Left kidney (tissue), 2 donors: ENCODE data around the gene MLST8. TPM values are rescaled to one million over a fixed set of nuclear protein-coding genes. Genes with fewer than 3 reads are reported as not detected.
"Not testable (repeated sequence)": the region's sequence is repeated elsewhere in the genome, so short reads cannot be mapped to it uniquely, and the experiment has no call there.

ENCODE experiments used
- DNase-seq: peaks from one replicate; pipeline ENCODE4 v3.0.0-alpha.2; 2013
- polyA plus RNA-seq: library from polyadenylated mRNA; unstranded; fragments of 120-200 nt; gene quantifications from one replicate; pipeline ENCODE4 v1.2.1, GENCODE V29; 2013; ENCODE audit not compliant: insufficient read length

MLST8 gene
- polyA plus RNA-seq, 1 donor = 39.7 TPM

DNA sequence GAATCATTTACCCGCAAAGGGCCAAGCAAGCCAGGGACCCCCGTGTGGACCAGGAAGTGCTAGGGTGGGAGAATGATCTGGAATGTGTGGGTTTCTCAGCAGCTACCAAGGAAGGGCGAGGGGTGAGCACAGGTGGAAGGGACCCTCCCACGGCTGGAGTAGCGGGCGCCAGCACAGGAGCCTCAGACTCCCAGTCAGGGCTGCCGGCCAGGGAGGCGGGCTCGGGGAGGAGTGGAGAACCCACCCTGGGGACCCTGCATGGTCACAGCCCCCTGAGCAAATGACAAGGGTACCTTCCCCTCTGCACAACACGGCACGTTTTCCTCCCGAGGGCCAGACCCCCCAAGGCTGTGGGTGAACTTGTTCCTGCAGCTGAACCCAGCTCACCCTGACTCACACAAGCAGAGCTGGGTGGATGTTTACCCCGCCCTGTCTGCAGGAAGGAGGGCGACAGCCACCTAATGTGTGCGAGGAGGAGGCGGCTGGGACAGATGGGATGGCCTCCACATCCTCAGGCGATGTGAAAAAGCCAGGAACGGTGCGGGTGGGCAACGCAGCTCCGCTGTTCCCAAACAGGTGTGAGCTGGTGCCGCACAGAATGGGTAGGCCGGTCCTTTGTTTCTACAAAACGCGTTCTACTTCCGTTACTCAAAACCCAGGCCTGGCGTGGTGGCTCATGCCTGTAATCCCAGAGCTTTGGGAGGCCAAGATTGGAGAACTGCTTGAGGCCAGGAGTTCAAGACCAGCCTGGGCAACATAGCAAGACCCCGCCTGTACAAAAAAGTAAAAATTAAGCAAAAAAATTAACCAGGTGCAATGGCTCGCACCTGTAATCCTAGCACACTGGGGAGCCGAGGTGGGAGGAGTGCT is 39.9 kb downstream of the MLST8 start:
- DNase-seq = no peak

DNA sequence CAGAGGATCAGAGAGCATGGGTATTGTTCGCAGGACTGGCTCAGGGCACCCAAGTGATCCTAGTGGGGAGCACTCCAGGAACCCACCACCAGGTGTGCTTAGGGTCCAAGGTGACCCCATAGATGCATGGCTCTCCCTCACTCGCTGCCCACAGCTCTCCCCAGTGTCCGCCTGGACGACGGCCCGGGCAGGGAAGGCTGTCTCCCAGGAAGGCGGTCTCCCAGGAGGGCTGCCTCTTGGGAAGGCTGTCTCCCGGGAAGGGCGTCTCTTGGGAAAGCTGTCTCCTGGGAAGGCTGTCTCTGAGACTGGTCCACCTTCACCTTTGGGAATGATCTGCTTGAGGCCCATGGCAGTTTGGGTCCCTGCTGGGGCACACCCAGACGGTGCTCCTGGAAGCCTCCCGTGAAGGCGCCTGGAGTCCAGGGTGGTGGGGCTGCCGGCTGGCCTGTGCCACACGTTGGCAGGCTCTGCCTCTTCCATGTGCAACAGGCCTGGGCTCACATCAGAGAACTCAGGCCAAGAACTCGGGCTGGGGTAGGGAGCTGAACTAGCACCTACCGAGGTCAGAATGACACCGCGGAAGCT is 41.1 kb downstream of the MLST8 start:
- no peak for DNase-seq

DNA sequence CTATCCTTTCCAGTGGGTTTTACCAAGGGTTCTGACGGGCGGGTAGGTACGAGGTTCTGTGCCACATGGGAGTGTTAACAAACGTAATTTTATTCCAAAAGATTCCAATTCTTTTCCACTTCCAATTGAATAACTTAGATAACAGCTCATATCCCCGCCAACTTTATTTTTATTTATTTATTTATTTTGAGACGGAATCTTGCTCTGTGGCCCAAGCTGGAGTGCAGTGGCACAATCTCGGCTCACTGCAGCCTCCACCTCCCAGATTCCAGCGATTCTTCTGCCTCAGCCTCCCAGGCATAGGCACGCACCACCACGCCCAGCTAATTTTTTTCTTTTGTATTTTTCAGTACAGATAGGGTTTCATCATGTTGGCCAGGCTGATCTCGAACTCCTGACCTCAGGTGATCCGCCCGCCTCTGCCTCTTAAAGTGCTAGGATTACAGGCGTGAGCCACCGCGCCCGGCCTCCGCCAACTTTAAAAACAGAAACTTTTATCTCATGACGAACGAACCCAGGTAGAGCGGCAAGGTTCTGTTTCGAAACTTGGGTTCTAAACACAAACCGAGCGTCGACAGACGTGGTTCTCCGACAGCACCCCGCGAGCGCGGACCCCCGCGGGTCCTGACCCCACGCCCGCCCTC is 45.5 kb downstream of the MLST8 start:
- no peak for DNase-seq

DNA sequence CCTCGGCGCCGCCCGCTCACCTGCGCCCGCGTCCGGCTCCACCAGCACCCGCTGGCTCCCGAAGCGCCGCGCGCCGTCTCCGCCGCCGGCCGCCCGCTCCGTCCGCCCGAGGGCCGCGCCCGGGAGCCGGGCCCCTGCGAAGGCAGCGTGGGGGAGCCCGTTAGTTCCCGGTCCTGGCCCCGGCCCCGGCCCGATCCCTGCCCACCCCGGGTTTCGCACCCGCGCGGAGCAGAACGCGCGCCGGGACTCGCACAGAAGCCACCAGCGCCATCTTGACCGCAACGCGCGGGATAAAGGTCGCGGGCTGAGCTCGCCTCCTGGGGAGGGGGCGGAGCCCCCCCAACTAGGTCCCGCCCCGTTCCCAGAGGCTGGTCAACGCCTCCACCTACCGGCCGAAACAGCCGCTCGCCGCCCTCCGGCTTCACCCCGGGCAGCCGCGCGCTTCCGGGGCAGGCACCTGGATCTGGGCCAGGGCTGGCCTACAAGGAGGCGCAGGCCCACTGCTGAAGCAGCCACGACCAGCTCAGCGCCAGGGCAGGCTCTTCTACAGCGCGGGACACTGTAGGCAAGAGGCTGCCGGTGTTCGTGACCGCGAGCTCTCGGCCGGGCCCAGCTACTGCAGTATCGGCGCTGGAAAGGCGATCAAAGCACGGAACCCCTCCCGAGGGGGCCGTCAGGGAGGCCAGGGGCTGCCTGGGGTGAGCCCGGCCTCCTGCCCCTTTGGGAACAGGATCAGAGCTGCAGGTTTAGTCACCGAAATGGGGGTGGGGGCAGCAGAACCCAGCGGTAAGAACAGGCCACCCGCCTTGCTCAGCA is 46.2 kb downstream of the MLST8 start, which contains the start of gene ECI1:
ECI1 (minus strand) TSS at position 292 of the 816 bp plus-strand sequence; CDS start at position 271, 21 bp downstream.
- DNase-seq = peak; percentile 89

DNA sequence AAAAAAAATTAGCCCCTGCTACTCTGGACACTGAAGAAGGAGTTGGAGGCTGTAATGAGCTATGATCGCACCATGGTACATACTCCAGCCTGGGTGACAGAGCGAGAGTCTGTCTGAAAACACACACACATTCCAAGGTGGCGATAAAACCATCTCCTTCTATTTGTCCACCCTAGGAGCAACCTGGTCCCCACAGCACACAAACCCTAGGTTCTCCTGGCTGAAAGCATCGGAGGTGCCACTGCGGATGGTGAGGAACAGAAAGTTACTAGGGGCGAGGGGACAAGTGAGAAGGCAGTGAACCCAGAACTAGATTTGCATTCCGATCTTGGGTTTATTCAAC is 47.5 kb downstream of the MLST8 start:
- no peak for DNase-seq

DNA sequence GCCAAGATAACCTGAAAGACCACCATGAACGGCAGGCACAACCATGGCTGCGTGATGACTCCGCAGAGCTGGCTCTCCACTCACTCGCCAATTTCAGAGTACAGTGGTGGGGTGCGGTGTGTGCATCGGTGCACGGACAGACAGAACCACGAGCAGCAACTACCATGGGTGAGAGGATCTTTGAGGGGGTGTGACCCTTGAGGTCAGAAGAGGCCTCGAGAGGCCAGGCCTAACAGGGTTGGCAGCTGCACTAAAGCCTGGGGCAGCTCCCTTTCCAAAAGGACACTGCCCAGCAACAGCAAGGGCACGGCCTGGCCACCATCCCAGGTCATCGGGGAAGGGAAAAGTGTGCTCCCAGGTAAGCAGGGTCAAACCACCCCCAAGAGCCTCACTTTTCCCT is 48.0 kb downstream of the MLST8 start:
- DNase-seq = no peak

DNA sequence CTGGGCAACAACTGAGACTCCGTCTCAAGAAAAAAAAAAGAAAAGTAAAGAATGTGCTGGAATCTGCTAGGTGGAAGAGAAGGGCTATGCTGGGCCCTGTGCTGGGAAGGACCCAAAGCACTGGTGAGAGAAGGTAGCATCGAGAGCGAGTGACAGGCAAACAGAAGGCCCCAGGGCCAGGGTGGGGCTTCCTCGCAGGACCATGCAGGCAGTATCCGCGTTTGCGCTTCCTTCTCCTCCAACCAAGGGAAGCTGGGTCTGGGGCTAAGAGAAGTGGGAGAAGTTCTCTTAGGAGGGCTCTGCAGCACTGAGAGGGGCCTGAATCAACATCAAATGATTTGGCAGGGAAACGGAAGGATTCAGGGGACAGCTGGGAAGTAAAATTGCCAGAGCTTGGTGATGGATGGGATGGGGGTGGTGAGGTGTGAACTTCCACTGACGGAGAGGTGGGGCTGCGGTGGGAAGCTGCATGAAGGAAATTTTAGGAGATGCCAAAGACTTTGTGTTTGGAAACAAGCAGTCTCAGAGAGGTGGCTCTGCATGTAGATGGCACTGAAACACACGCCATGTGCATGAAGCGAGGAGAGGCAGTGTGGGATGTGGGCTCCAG is 51.4 kb downstream of the MLST8 start:
- no peak for DNase-seq

DNA sequence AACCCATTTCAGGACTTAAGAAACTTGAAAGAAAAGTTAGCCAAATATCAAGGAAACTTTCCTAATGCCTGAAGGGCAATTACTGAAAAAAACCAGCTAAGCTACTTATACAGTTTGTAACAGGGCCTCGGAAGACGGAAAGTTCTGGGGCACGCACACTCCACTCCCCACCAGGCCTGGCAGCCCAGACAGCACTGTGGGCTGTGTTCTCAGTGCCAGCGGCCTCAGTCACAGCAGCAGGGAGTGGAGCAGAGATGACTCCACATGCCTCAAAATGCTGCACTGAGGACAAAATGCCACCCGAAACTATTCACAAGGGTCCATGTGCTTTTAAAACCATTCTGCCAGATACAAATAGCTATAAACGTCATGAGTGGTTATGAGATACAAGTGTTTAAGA is 52.5 kb downstream of the MLST8 start:
- no peak for DNase-seq

DNA sequence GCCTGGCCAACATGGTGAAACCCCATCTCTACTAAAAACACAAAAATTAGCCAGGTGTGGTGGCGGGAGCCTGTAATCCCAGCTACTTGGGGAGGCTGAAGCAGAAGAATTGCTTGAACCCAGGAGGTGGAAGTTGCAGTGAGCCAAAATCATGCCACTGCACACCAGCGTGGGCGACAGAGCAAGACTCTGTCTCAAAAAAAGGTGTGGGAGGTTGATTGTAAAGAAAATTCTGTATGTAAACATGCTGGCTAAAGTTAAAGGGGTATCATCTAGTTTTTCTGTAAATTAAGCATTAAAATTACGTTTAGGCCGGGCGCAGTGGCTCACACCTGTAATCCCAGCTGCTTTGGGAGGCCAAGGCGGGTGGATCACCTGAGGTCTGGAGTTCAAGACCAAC is 53.3 kb downstream of the MLST8 start:
- not testable (repeated sequence) for DNase-seq

Other genes with a start within 250 kb of the MLST8 start
- 116 TPM for gene NDUFB10, start 245.9 kb upstream of the MLST8 start, polyA plus RNA-seq
- 1,628 TPM for gene RPS2, start 240.6 kb upstream of the MLST8 start, polyA plus RNA-seq
- gene RNF151, start 238.6 kb upstream of the MLST8 start, polyA plus RNA-seq = not detected
- 30.3 TPM for gene TBL3, start 233.4 kb upstream of the MLST8 start, polyA plus RNA-seq
- gene NOXO1, start 224.0 kb upstream of the MLST8 start, polyA plus RNA-seq = 0.78 TPM
- gene GFER, start 221.3 kb upstream of the MLST8 start, polyA plus RNA-seq = 23.1 TPM
- gene SYNGR3, start 215.5 kb upstream of the MLST8 start, polyA plus RNA-seq = 1.5 TPM
- 15.8 TPM for gene ZNF598, start 195.6 kb upstream of the MLST8 start, polyA plus RNA-seq
- 3.8 TPM for gene NPW, start 185.7 kb upstream of the MLST8 start, polyA plus RNA-seq
- 82.9 TPM for gene NHERF2, start 178.6 kb upstream of the MLST8 start, polyA plus RNA-seq
- 14.7 TPM for gene NTHL1, start 157.6 kb upstream of the MLST8 start, polyA plus RNA-seq
- gene TSC2, start 157.5 kb upstream of the MLST8 start, polyA plus RNA-seq = 165 TPM
- gene PKD1, start 69.6 kb upstream of the MLST8 start, polyA plus RNA-seq = 82.5 TPM
- gene RAB26, start 56.8 kb upstream of the MLST8 start, polyA plus RNA-seq = 2.1 TPM
- 55.7 TPM for gene TRAF7, start 49.7 kb upstream of the MLST8 start, polyA plus RNA-seq
- 1.5 TPM for gene CASKIN1, start 8.8 kb upstream of the MLST8 start, polyA plus RNA-seq
- gene BRICD5, start 5.4 kb downstream of the MLST8 start, polyA plus RNA-seq = 6.7 TPM
- gene PGP, start 9.4 kb downstream of the MLST8 start, polyA plus RNA-seq = 16.8 TPM
- 14.7 TPM for gene E4F1, start 18.1 kb downstream of the MLST8 start, polyA plus RNA-seq
- gene DNASE1L2, start 31.0 kb downstream of the MLST8 start, polyA plus RNA-seq = 0.93 TPM
- 55.2 TPM for gene ECI1, start 46.1 kb downstream of the MLST8 start, polyA plus RNA-seq
- 207 TPM for gene RNPS1, start 62.7 kb downstream of the MLST8 start, polyA plus RNA-seq
- 6.3 TPM for gene ABCA3, start 135.3 kb downstream of the MLST8 start, polyA plus RNA-seq
- 15.0 TPM for gene CCNF, start 224.0 kb downstream of the MLST8 start, polyA plus RNA-seq